Endothelial cell of umbilical vein (primary cell): ENCODE results near the gene TTN. TPM values are rescaled to one million over a fixed set of nuclear protein-coding genes. Genes with fewer than 3 reads are reported as not detected.

Experiments used
- BruUV-seq: library from RNA; stranded (reverse); fragments of 400-500 nt; replicated peaks from 2 replicates; lab custom pipeline; 2021; lab: Mats Ljungman, UMichigan
- CTCF ChIA-PET: fragments of 300-600, 350-600 bp; sonication (Branson Sonifier 250); formaldehyde crosslinking; loops from one replicate; lab custom pipeline; 2021; ENCODE audit warnings: antibody characterized with exemption, inconsistent platforms; lab: Charles Lee
- POLR2A ChIA-PET: fragments of 300-600, 350-600 bp; sonication (Branson Sonifier 250); formaldehyde crosslinking; loops from one replicate; lab custom pipeline; 2021; ENCODE audit warnings: antibody characterized with exemption, inconsistent platforms; lab: Charles Lee
- DNase-seq: peaks from one replicate; pipeline ENCODE4 v3.0.0-alpha.2; 2011; ENCODE audit warnings: low read depth, low spot score
- FAIRE-seq: peaks from 2 replicates; lab custom pipeline; 2011; peaks lifted over from hg19 to GRCh38; lab: Jason Lieb, UNC
- H2AFZ ChIP-seq: 2 replicates; pipeline ENCODE4 v1.6.0; 2012; ENCODE audit warnings: low read depth, low read length, control low read depth, inconsistent platforms
- H3K27ac ChIP-seq: 2 replicates; pipeline ENCODE4 v1.5.1; 2011; ENCODE audit warnings: low read depth, mild to moderate bottlenecking, control low read depth, low read length, moderate library complexity; ENCODE audit not compliant: insufficient read depth
- H3K27me3 ChIP-seq, 2 experiments: 2 replicates each; pipeline versions ENCODE4 v1.6.0 to v1.6.1; 2011; ENCODE audit warnings: low read length in 2 of 2, mixed read lengths in 1 of 2; ENCODE audit not compliant: control insufficient read depth in 2 of 2, insufficient read depth in 2 of 2
- H3K36me3 ChIP-seq, 2 experiments: 2 replicates in 1 of 2; 3 replicates in 1 of 2; pipeline ENCODE4 v1.5.1; 2011; ENCODE audit warnings: low read length in 2 of 2, mild to moderate bottlenecking in 1 of 2, moderate library complexity in 1 of 2; ENCODE audit not compliant: control insufficient read depth in 2 of 2, insufficient read depth in 2 of 2; ENCODE audit errors: extremely low read depth in 1 of 2
- H3K4me1 ChIP-seq: 3 replicates; pipeline ENCODE4 v1.5.1; 2011; ENCODE audit warnings: mild to moderate bottlenecking, low read length; ENCODE audit not compliant: control insufficient read depth, insufficient read depth; ENCODE audit errors: extremely low read depth
- H3K4me2 ChIP-seq: 2 replicates; pipeline ENCODE4 v1.6.1; 2011; ENCODE audit warnings: low read length, control low read depth, mixed read lengths; ENCODE audit not compliant: insufficient read depth
- H3K4me3 ChIP-seq, 3 experiments: fragments of 200-600 bp in 1 of 3; sonication (generic), shearing (Covaris generic) in 1 of 3; replicated peaks in 1 of 3; 2 replicates each; pipeline ENCODE4 v1.5.1; 2011 to 2016; ENCODE audit warnings: control low read depth in 3 of 3, low read length in 3 of 3, mild to moderate bottlenecking in 2 of 3, inconsistent platforms in 1 of 3, low read depth in 1 of 3, moderate library complexity in 1 of 3; ENCODE audit not compliant: insufficient read depth in 1 of 3
- H3K79me2 ChIP-seq: 2 replicates; pipeline ENCODE4 v1.6.0; 2012; ENCODE audit warnings: low read length, inconsistent platforms; ENCODE audit not compliant: control insufficient read depth, insufficient read depth
- H3K9ac ChIP-seq: replicated peaks from 2 replicates; pipeline ENCODE3; 2011; ENCODE audit warnings: low read length, control low read depth; ENCODE audit not compliant: insufficient read depth; ENCODE audit errors: extremely low read depth
- H3K9me1 ChIP-seq: replicated peaks from 3 replicates; pipeline ENCODE4 v1.6.0; 2011; ENCODE audit warnings: mild to moderate bottlenecking, low read length; ENCODE audit not compliant: control insufficient read depth, insufficient read depth; ENCODE audit errors: extremely low read depth
- H3K9me3 ChIP-seq: replicated peaks from 2 replicates; pipeline ENCODE4 v1.5.1; 2012; ENCODE audit warnings: low read length, inconsistent platforms; ENCODE audit not compliant: control insufficient read depth, insufficient read depth
- H4K20me1 ChIP-seq: replicated peaks from 2 replicates; pipeline ENCODE3; 2011; ENCODE audit warnings: mild to moderate bottlenecking, low read length; ENCODE audit not compliant: control insufficient read depth, insufficient read depth; ENCODE audit errors: extremely low read depth
- EZH2 ChIP-seq: IDR thresholded peaks from 2 replicates; pipeline ENCODE4 v1.6.1; 2012; ENCODE audit warnings: borderline replicate concordance, low read depth, mild to moderate bottlenecking, moderate library complexity, low read length, inconsistent platforms; ENCODE audit not compliant: severe bottlenecking
- FOS ChIP-seq: IDR thresholded peaks from 2 replicates; pipeline ENCODE4 v1.6.1; 2011; ENCODE audit warnings: mild to moderate bottlenecking, low read length, moderate library complexity, borderline replicate concordance; ENCODE audit not compliant: insufficient read depth
- GATA2 ChIP-seq: IDR thresholded peaks from 2 replicates; pipeline ENCODE4 v1.7.0; 2011; ENCODE audit warnings: low read depth, mild to moderate bottlenecking, moderate library complexity, mixed read lengths, low read length; ENCODE audit not compliant: insufficient read length, insufficient read depth
- JUN ChIP-seq: IDR thresholded peaks from 2 replicates; pipeline ENCODE4 v1.6.1; 2011; ENCODE audit warnings: borderline replicate concordance, low read depth; ENCODE audit not compliant: insufficient read length, insufficient read depth
- MYC ChIP-seq: IDR thresholded peaks from one replicate; pipeline ENCODE4 v1.6.1; 2011; ENCODE audit warnings: mild to moderate bottlenecking, low read depth, low read length
- POLR2A ChIP-seq: IDR thresholded peaks from 2 replicates; pipeline ENCODE4 v1.6.1; 2012; ENCODE audit warnings: low read depth, mild to moderate bottlenecking, control low read depth, low read length
- POLR2AphosphoS5 ChIP-seq: IDR thresholded peaks from 2 replicates; pipeline ENCODE4 v1.6.1; 2012; ENCODE audit warnings: low read depth, mild to moderate bottlenecking, control low read depth, low read length, moderate library complexity; ENCODE audit not compliant: insufficient read depth
- dilution Hi-C: fragments of 300-500 bp; cut with MboI; formaldehyde crosslinking; loops from one replicate; pipeline ENCODE4 v1.15.0; 2019; ENCODE audit warnings: low sequenced_read_pairs; ENCODE audit not compliant: extremely low pct_ligation_motif_present
- intact Hi-C: fragments of 100-400 bp; cut with micrococcal nuclease; formaldehyde crosslinking; loops from one replicate; pipeline ENCODE4 v1.10.0; 2022
- polyA plus RNA-seq, 4 experiments: library from polyadenylated mRNA; depleted of rRNA in 3 of 4; stranded (reverse) in 3 of 4; unstranded in 1 of 4; fragments of >200 nt; gene quantifications; 2 replicates each; pipeline versions ENCODE4 v1.2.1 to v1.2.3, GENCODE V29; 2011 to 2012; ENCODE audit warnings: missing spikeins in 1 of 4
- total RNA-seq: library from RNA; stranded (reverse); gene quantifications from 2 replicates; pipeline ENCODE4 v1.2.3, GENCODE V29; 2021
- TF ChIP-seq, protein P1 (sequence below), 2 donors: IDR thresholded peaks; 1 replicate in 1 of 2; 2 replicates in 1 of 2; pipeline ENCODE4 v1.5.1; 2011; ENCODE audit warnings: low read length in 2 of 2, mild to moderate bottlenecking in 2 of 2, moderate library complexity in 2 of 2, control low read depth in 1 of 2, inconsistent platforms in 1 of 2, low read depth in 1 of 2; ENCODE audit not compliant: insufficient read depth in 1 of 2; ENCODE audit errors: extremely low read depth in 1 of 2

The TTN gene
- total and polyA plus RNA-seq, 2 donors (not counting 3 experiments of a cell fraction or from before 2014, with no cell fraction given): 0.11 to 0.49 TPM

DNA sequence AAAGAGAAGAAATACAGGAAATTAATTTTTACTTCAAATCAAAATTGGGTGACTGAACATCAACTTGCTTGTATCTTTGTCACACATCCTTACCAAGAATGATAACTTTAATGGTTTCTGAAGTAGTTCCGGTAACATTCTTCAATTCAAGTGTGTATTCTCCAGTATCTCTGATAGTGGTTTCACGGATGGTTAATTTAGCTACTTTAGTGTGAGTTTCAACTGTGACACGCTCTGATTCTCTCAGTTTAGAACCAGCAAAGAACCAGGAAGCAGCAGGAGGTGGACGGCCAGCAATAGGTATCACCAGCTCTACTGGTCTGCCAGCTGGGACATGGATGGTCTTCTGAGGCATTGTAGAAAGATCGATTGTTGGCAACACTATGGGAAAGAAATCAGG lies 264.7 kb downstream of the TTN start:
- no peak overlapping the region for H3K4me3 ChIP-seq
- peaks cover 2 to 5% of the 10 kb centered on the region in 2 experiments for H3K36me3 ChIP-seq
- no TSS peak for BruUV-seq
- no peak overlapping the region for H3K27ac ChIP-seq
- H3K4me2 ChIP-seq: no peak overlapping the region
- H3K9me3 ChIP-seq: no peaks in the 10 kb centered on the region
- no peak overlapping the region for H2AFZ ChIP-seq
- H3K9me1 ChIP-seq: no peaks in the 10 kb centered on the region
- intact Hi-C loops: no loop called here
- TF ChIP-seq EZH2: no peak
- TF ChIP-seq JUN: no peak
- TF ChIP-seq POLR2A: no peak
- no peak for TF ChIP-seq GATA2
- TF ChIP-seq POLR2AphosphoS5: no peak
- TF ChIP-seq FOS: no peak
- TF ChIP-seq, protein P1, sequence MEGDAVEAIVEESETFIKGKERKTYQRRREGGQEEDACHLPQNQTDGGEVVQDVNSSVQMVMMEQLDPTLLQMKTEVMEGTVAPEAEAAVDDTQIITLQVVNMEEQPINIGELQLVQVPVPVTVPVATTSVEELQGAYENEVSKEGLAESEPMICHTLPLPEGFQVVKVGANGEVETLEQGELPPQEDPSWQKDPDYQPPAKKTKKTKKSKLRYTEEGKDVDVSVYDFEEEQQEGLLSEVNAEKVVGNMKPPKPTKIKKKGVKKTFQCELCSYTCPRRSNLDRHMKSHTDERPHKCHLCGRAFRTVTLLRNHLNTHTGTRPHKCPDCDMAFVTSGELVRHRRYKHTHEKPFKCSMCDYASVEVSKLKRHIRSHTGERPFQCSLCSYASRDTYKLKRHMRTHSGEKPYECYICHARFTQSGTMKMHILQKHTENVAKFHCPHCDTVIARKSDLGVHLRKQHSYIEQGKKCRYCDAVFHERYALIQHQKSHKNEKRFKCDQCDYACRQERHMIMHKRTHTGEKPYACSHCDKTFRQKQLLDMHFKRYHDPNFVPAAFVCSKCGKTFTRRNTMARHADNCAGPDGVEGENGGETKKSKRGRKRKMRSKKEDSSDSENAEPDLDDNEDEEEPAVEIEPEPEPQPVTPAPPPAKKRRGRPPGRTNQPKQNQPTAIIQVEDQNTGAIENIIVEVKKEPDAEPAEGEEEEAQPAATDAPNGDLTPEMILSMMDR (IDR thresholded peaks at IDR 0.05; ENCODE audit: extremely low read depth in 1 of 2, insufficient read depth in 1 of 2, low read depth in 1 of 2, low read length in 2 of 2): no peak
- TF ChIP-seq MYC: no peak
- no peaks in the 10 kb centered on the region for H4K20me1 ChIP-seq
- no peak for FAIRE-seq
- dilution Hi-C loops: no loop called here
- H3K4me1 ChIP-seq: peaks cover 9% of the 10 kb centered on the region
- no peaks in the 10 kb centered on the region for H3K79me2 ChIP-seq
- POLR2A ChIA-PET: no interaction called here
- H3K9ac ChIP-seq: no peak overlapping the region
- CTCF ChIA-PET: no interaction called here
- no peaks in the 10 kb centered on the region for H3K27me3 ChIP-seq
- DNase-seq: no peak
